SK-N-SH (cell line): ENCODE data around the gene RAB4A. TPM values are rescaled to one million over a fixed set of nuclear protein-coding genes. Genes with fewer than 3 reads are reported as not detected.

Source experiments
- CTCF ChIA-PET: fragments of 300-600, 350-600 bp; formaldehyde crosslinking; extraction: SDS; loops from one replicate; lab custom pipeline; 2021; lab: Yijun Ruan, JAX
- POLR2A ChIA-PET: fragments of 350-600 bp; sonication (Branson Sonifier 250); formaldehyde crosslinking; extraction: SDS; loops from one replicate; lab custom pipeline; 2020; ENCODE audit warnings: antibody characterized with exemption, inconsistent platforms; lab: Yijun Ruan, JAX
- DNase-seq: peaks from one replicate; pipeline ENCODE4 v3.0.0; 2012
- H2AFZ ChIP-seq: fragments of 200-600 bp; sonication (generic); 2 replicates; pipeline ENCODE4 v1.8.1; 2016; ENCODE audit warnings: antibody characterized with exemption, mild to moderate bottlenecking, low read depth
- H3F3A ChIP-seq: fragments of 200-600 bp; sonication (generic); replicated peaks from 2 replicates; pipeline ENCODE3; 2016; ENCODE audit warnings: antibody characterized with exemption, mild to moderate bottlenecking; ENCODE audit not compliant: insufficient read depth
- H3K27ac ChIP-seq, 2 experiments: fragments of 200-500 bp in 1 of 2; fragments of 200-600 bp in 1 of 2; sonication (Bioruptor generic) in 1 of 2; sonication (generic), shearing (Covaris generic) in 1 of 2; 2 replicates each; pipeline versions ENCODE4 v1.5.1 to v1.6.1; 2014 to 2016; ENCODE audit warnings: low read depth in 2 of 2, inconsistent platforms in 1 of 2, low read length in 1 of 2, mild to moderate bottlenecking in 1 of 2, mixed read lengths in 1 of 2
- H3K27me3 ChIP-seq: fragments of 200-600 bp; sonication (generic), shearing (Covaris generic); 2 replicates; pipeline ENCODE4 v1.6.1; 2016; ENCODE audit warnings: mixed run types; ENCODE audit not compliant: insufficient read depth
- H3K36me3 ChIP-seq, 2 experiments: fragments of 200-500 bp in 1 of 2; fragments of 200-600 bp in 1 of 2; sonication (Bioruptor generic) in 1 of 2; sonication (generic) in 1 of 2; replicated peaks in 1 of 2; 2 replicates each; pipeline versions ENCODE3 to v1.5.1; 2014 to 2016; ENCODE audit warnings: low read length in 1 of 2, mild to moderate bottlenecking in 1 of 2; ENCODE audit not compliant: insufficient read depth in 2 of 2, control insufficient read depth in 1 of 2
- H3K4me1 ChIP-seq, 2 experiments: fragments of 200-500 bp in 1 of 2; fragments of 200-600 bp in 1 of 2; sonication (Bioruptor generic) in 1 of 2; sonication (generic), shearing (Covaris generic) in 1 of 2; 2 replicates each; pipeline versions ENCODE4 v1.5.1 to v1.6.1; 2014 to 2016; ENCODE audit warnings: low read depth in 1 of 2, low read length in 1 of 2, mixed run types in 1 of 2; ENCODE audit not compliant: insufficient read depth in 2 of 2, control insufficient read depth in 1 of 2
- H3K4me2 ChIP-seq: fragments of 200-600 bp; sonication (generic), shearing (Covaris generic); 2 replicates; pipeline ENCODE4 v1.6.1; 2017; ENCODE audit warnings: mixed run types
- H3K4me3 ChIP-seq, 2 experiments: fragments of 200-500 bp in 1 of 2; fragments of 200-600 bp in 1 of 2; sonication (Bioruptor generic) in 1 of 2; sonication (generic), shearing (Covaris generic) in 1 of 2; 2 replicates each; pipeline versions ENCODE4 v1.5.1 to v1.8.1; 2014 to 2016; ENCODE audit warnings: low read depth in 2 of 2, inconsistent platforms in 1 of 2, low read length in 1 of 2, mild to moderate bottlenecking in 1 of 2, mixed read lengths in 1 of 2, moderate library complexity in 1 of 2
- H3K79me2 ChIP-seq: fragments of 200-600 bp; sonication (generic); 2 replicates; pipeline ENCODE4 v1.8.1; 2017; ENCODE audit warnings: mild to moderate bottlenecking; ENCODE audit not compliant: insufficient read depth
- H3K9ac ChIP-seq: fragments of 200-600 bp; sonication (generic); 2 replicates; pipeline ENCODE4 v1.6.1; 2017; ENCODE audit warnings: mixed run types
- H3K9me2 ChIP-seq: fragments of 200-600 bp; sonication (generic); 2 replicates; pipeline ENCODE4 v1.6.1; 2017; ENCODE audit warnings: mixed run types
- H3K9me3 ChIP-seq: fragments of 200-600 bp; sonication (generic); 2 replicates; pipeline ENCODE4 v1.6.1; 2017; ENCODE audit warnings: mixed run types, mild to moderate bottlenecking, moderate library complexity
- H4K20me1 ChIP-seq: fragments of 200-600 bp; sonication (generic); 2 replicates; pipeline ENCODE4 v1.6.1; 2017; ENCODE audit warnings: mild to moderate bottlenecking, mixed run types; ENCODE audit not compliant: insufficient read depth
- ELF1 ChIP-seq: IDR thresholded peaks from 2 replicates; pipeline ENCODE4 v1.4.0; 2012
- EP300 ChIP-seq, 2 experiments: IDR thresholded peaks; 2 replicates each; pipeline versions ENCODE4 v1.4.0 to v1.6.1; 2012; ENCODE audit warnings: borderline replicate concordance in 1 of 2, low read depth in 1 of 2, low read length in 1 of 2
- EZH2phosphoT487 ChIP-seq: fragments of 200-600 bp; sonication (generic); IDR thresholded peaks from 2 replicates; pipeline ENCODE4 v1.6.1; 2017; ENCODE audit warnings: low read depth, mixed run types, mild to moderate bottlenecking, antibody characterized with exemption, moderate library complexity, borderline replicate concordance
- GABPA ChIP-seq: IDR thresholded peaks from 2 replicates; pipeline ENCODE4 v1.4.0; 2012; ENCODE audit warnings: low read depth, mild to moderate bottlenecking
- GATA2 ChIP-seq: sonication (generic); formaldehyde crosslinking; IDR thresholded peaks from 2 replicates; pipeline ENCODE4 v1.5.0; 2020; ENCODE audit warnings: mild to moderate bottlenecking, missing genetic modification reagents
- JUND ChIP-seq: IDR thresholded peaks from 2 replicates; pipeline ENCODE4 v1.4.0; 2012
- MXI1 ChIP-seq: IDR thresholded peaks from 2 replicates; pipeline ENCODE4 v1.6.1; 2012; ENCODE audit warnings: mild to moderate bottlenecking, low read depth, low read length, improper control_type of control experiment
- NFIC ChIP-seq: IDR thresholded peaks from 2 replicates; pipeline ENCODE4 v1.4.0; 2012; ENCODE audit warnings: borderline replicate concordance
- NRF1 ChIP-seq: IDR thresholded peaks from 2 replicates; pipeline ENCODE4 v1.6.1; 2012; ENCODE audit warnings: low read depth, mild to moderate bottlenecking, low read length
- RCOR1 ChIP-seq: fragments of 150-350 bp; IDR thresholded peaks from 2 replicates; pipeline ENCODE4 v1.6.1; 2017; ENCODE audit warnings: antibody characterized with exemption, low read length
- RFX5 ChIP-seq: IDR thresholded peaks from 2 replicates; pipeline ENCODE4 v1.6.1; 2012; ENCODE audit warnings: mild to moderate bottlenecking, improper control_type of control experiment, low read length
- RXRA ChIP-seq: IDR thresholded peaks from 2 replicates; pipeline ENCODE4 v1.4.0; 2012; ENCODE audit warnings: low read depth, mild to moderate bottlenecking, borderline replicate concordance
- SIN3A ChIP-seq: IDR thresholded peaks from 2 replicates; pipeline ENCODE4 v1.6.1; 2012; ENCODE audit warnings: low read depth, mild to moderate bottlenecking, low read length, moderate library complexity, borderline replicate concordance
- SMC3 ChIP-seq: IDR thresholded peaks from 2 replicates; pipeline ENCODE4 v1.6.1; 2012; ENCODE audit warnings: low read depth, low read length, improper control_type of control experiment
- YY1 ChIP-seq: IDR thresholded peaks from 2 replicates; pipeline ENCODE4 v1.4.0; 2012; ENCODE audit warnings: low read depth, mild to moderate bottlenecking
- WGBS: methylation state at CpG from one replicate; pipeline ENCODE4 v1.1.6; 2017; ENCODE audit warnings: low lambda C conversion rate; 5-methylcytosine and 5-hydroxymethylcytosine counted together
- polyA plus RNA-seq, 3 experiments: library from polyadenylated mRNA; depleted of rRNA; stranded (reverse); fragments of >200 nt; gene quantifications; 2 replicates each; pipeline ENCODE4 v1.2.3, GENCODE V29; 2012
- TF ChIP-seq, protein P1 (sequence below): fragments of 150-350 bp; IDR thresholded peaks from 2 replicates; pipeline ENCODE4 v1.6.1; 2016; ENCODE audit warnings: mild to moderate bottlenecking, low read depth, low read length
- TF ChIP-seq, protein P2 (sequence below): fragments of 150-350 bp; IDR thresholded peaks from 2 replicates; pipeline ENCODE4 v1.6.1; 2017; ENCODE audit warnings: antibody characterized with exemption, low read length, low read depth, borderline replicate concordance

RAB4A gene
- polyA plus RNA-seq, 1 of the 3 experiments (the other 2 are of a cell fraction): 28.1 TPM

- ChIA-PET POLR2A (no interaction called here), CTCF (no interaction called here)
- DNase-seq: no peak
- H3K79me2 ChIP-seq: no peaks in the 10 kb centered on the region
- no peaks in the 10 kb centered on the region for H3K9me3 ChIP-seq
- no peak overlapping the region for H2AFZ ChIP-seq
- H3K4me3 ChIP-seq: no peak overlapping the region
- no peaks in the 10 kb centered on the region for H4K20me1 ChIP-seq
- H3K9ac ChIP-seq: no peak overlapping the region
- peaks cover 0 to 7% of the 10 kb centered on the region in 2 experiments; a peak in 2 of 4 replicates for H3K4me1 ChIP-seq
- no peak overlapping the region for H3K27ac ChIP-seq
- no peak overlapping the region for H3K4me2 ChIP-seq
- no peaks in the 10 kb centered on the region for H3F3A ChIP-seq
- WGBS: 95% methylated on average over 1 of the region's 1 CpG
- TF ChIP-seq SIN3A: no peak
- H3K9me2 ChIP-seq: no peaks in the 10 kb centered on the region
- H3K36me3 ChIP-seq: peaks cover 38 to 64% of the 10 kb centered on the region in 2 experiments
- H3K27me3 ChIP-seq: no peaks in the 10 kb centered on the region
Observed at GRCh38 chr1:229297746-229298145, 26.8 kb downstream of the RAB4A start.

DNA sequence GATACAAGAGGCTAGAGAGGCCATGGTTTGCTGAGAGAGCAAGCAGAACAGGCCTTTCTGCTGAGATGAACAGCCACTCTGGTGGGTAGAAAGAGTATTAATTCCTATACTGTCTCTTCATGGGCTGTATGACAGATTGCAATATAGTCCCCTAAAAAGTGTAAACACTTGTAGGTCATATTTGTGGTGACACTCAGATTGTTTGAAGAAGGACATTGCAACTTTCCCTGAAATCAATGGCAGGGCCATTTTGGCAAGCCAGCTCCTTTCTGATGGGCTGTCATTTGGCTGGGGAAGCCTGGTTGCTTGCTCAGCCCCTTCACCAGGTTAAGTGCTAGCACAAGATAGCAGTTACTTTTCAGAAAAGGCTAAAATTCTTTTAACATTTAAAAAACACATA is 27.5 kb downstream of the RAB4A start:
- no peaks in the 10 kb centered on the region for H3K9me3 ChIP-seq

More for the DNA sequence above, 27.5 kb downstream of the RAB4A start:
- Histone ChIP-seq H3K4me3 (no peak overlapping the region), H4K20me1 (no peaks in the 10 kb centered on the region), H3K4me1 (peaks cover 0 to 7% of the 10 kb centered on the region in 2 experiments; a peak in 2 of 4 replicates), H3K9me2 (no peaks in the 10 kb centered on the region), H3K36me3 (peaks cover 38 to 63% of the 10 kb centered on the region in 2 experiments), H3F3A (no peaks in the 10 kb centered on the region), H3K9ac (no peak overlapping the region), H3K27me3 (no peaks in the 10 kb centered on the region), H3K27ac (no peak overlapping the region), H3K79me2 (no peaks in the 10 kb centered on the region), H2AFZ (no peak overlapping the region), H3K4me2 (no peak overlapping the region)
- TF ChIP-seq NFIC (no peak), MXI1 (no peak), GATA2 (no peak), EP300 (IDR thresholded peaks at IDR 0.05; ENCODE audit: borderline replicate concordance in 1 of 2, low read depth in 1 of 2, low read length in 1 of 2) (no peak), RFX5 (no peak), RCOR1 (no peak), EZH2phosphoT487 (no peak), JUND (no peak), ELF1 (no peak), GABPA (no peak), YY1 (no peak), RXRA (no peak), SMC3 (no peak), NRF1 (no peak)
- TF ChIP-seq, protein P1, sequence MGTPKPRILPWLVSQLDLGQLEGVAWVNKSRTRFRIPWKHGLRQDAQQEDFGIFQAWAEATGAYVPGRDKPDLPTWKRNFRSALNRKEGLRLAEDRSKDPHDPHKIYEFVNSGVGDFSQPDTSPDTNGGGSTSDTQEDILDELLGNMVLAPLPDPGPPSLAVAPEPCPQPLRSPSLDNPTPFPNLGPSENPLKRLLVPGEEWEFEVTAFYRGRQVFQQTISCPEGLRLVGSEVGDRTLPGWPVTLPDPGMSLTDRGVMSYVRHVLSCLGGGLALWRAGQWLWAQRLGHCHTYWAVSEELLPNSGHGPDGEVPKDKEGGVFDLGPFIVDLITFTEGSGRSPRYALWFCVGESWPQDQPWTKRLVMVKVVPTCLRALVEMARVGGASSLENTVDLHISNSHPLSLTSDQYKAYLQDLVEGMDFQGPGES: no peak
- TF ChIP-seq, protein P2, sequence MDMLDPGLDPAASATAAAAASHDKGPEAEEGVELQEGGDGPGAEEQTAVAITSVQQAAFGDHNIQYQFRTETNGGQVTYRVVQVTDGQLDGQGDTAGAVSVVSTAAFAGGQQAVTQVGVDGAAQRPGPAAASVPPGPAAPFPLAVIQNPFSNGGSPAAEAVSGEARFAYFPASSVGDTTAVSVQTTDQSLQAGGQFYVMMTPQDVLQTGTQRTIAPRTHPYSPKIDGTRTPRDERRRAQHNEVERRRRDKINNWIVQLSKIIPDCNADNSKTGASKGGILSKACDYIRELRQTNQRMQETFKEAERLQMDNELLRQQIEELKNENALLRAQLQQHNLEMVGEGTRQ: no peak
- ChIA-PET POLR2A (no interaction called here), CTCF (interaction anchor here (1.1 to 1.2 kb wide), 2 partner anchors 45 to 184 kb away, joined by 3 read pairs; no protein-coding TSS in a partner anchor)
- DNase-seq: no peak
